SHP77 treated with DMSO at 0.1 percent for 48 hours (cell line): ENCODE measurements around the gene MT4.

Experiments used
- DNase-seq: peaks from one replicate; lab custom pipeline; 2025; lab: John Stamatoyannopoulos, UW

MT4 gene

GRCh38 chr16:56564793-56565477 is at the start of gene MT4:
Gene MT4, plus strand, starts transcription at chr16:56565073. Its CDS starts 56 bp downstream, at chr16:56565129.
- DNase-seq, result no peak

GRCh38 chr16:56515665-56516064 is 49.2 kb upstream of the MT4 start:
- DNase-seq, result no peak

GRCh38 chr16:56517206-56517605 is 47.7 kb upstream of the MT4 start:
- no peak for DNase-seq

GRCh38 chr16:56518425-56518824 is 46.4 kb upstream of the MT4 start:
- DNase-seq, result no peak

GRCh38 chr16:56519459-56520250 is 45.2 kb upstream of the MT4 start, which contains the start of gene BBS2:
Gene BBS2, minus strand, starts transcription at chr16:56520024. Its CDS starts 162 bp downstream, at chr16:56519862.
- DNase-seq, result peak; percentile 44

GRCh38 chr16:56520251-56520577 is 44.7 kb upstream of the MT4 start:
- DNase-seq, result no peak

GRCh38 chr16:56525236-56525635 is 39.6 kb upstream of the MT4 start:
- no peak for DNase-seq

GRCh38 chr16:56530872-56531271 is 34.0 kb upstream of the MT4 start:
- no peak for DNase-seq

GRCh38 chr16:56532714-56533113 is 32.2 kb upstream of the MT4 start:
- no peak for DNase-seq

GRCh38 chr16:56534847-56535383 is 30.0 kb upstream of the MT4 start:
- DNase-seq, result no peak

- no peak for DNase-seq
Observed at GRCh38 chr16:56538331-56538730, 26.5 kb upstream of the MT4 start.

GRCh38 chr16:56539656-56540055 is 25.2 kb upstream of the MT4 start:
- no peak for DNase-seq

GRCh38 chr16:56542039-56542438 is 22.8 kb upstream of the MT4 start:
- no peak for DNase-seq

GRCh38 chr16:56547120-56547948 is 17.5 kb upstream of the MT4 start:
- peak; percentile 11 for DNase-seq

- no peak for DNase-seq
Observed at GRCh38 chr16:56547949-56548567, 16.8 kb upstream of the MT4 start.

- DNase-seq, result no peak
Observed at GRCh38 chr16:56549161-56549560, 15.7 kb upstream of the MT4 start.

- DNase-seq, result no peak
Observed at GRCh38 chr16:56549744-56550385, 15.0 kb upstream of the MT4 start.

- no peak for DNase-seq
Observed at GRCh38 chr16:56551796-56552738, 12.8 kb upstream of the MT4 start.

GRCh38 chr16:56554441-56554840 is 10.4 kb upstream of the MT4 start:
- DNase-seq, result no peak

- DNase-seq, result no peak
Observed at GRCh38 chr16:56558024-56558747, 6.7 kb upstream of the MT4 start.
